Activated CD4-positive, alpha-beta T cell treated with anti-CD3 and anti-CD28 coated beads, Interleukin-2, amount 50 U/mL, for 16 hours (primary cell): ENCODE results near the gene LEFTY2.
"Not testable (repeated sequence)": the region's sequence is repeated elsewhere in the genome, so short reads cannot be mapped to it uniquely, and the experiment has no call there.

ENCODE experiments used
- DNase-seq: peaks from one replicate; pipeline ENCODE4 v3.0.0-alpha.2; 2020

LEFTY2 gene

GRCh38 chr1:225950905-225951497 is 10.0 kb upstream of the LEFTY2 start:
- DNase-seq = no peak

GRCh38 chr1:225949041-225949440 is 8.0 kb upstream of the LEFTY2 start:
- no peak for DNase-seq

GRCh38 chr1:225946803-225947202 is 5.8 kb upstream of the LEFTY2 start:
- no peak for DNase-seq

- no peak for DNase-seq
Measured at GRCh38 chr1:225946082-225946620, 5.1 kb upstream of the LEFTY2 start.

GRCh38 chr1:225945564-225945963 is 4.5 kb upstream of the LEFTY2 start:
- DNase-seq = no peak

- no peak for DNase-seq
Measured at GRCh38 chr1:225944951-225945350, 3.9 kb upstream of the LEFTY2 start.

- DNase-seq = no peak
Measured at GRCh38 chr1:225944387-225944786, 3.4 kb upstream of the LEFTY2 start.

GRCh38 chr1:225943582-225943981 is 2.6 kb upstream of the LEFTY2 start:
- no peak for DNase-seq

- DNase-seq = no peak
Measured at GRCh38 chr1:225942574-225942973, 1.6 kb upstream of the LEFTY2 start.

- DNase-seq = no peak
Measured at GRCh38 chr1:225941942-225942222, 862 bp upstream of the LEFTY2 start.

GRCh38 chr1:225940385-225941151 is 452 bp downstream of the LEFTY2 start:
- no peak for DNase-seq

- DNase-seq = not testable (repeated sequence)
Measured at GRCh38 chr1:225939939-225940310, 1.1 kb downstream of the LEFTY2 start.

GRCh38 chr1:225939097-225939938 is 1.7 kb downstream of the LEFTY2 start:
- not testable (repeated sequence) for DNase-seq

- DNase-seq = no peak
Measured at GRCh38 chr1:225937048-225937968, 3.7 kb downstream of the LEFTY2 start.

- no peak for DNase-seq
Measured at GRCh38 chr1:225936523-225936922, 4.5 kb downstream of the LEFTY2 start.

GRCh38 chr1:225936086-225936485 is 4.9 kb downstream of the LEFTY2 start:
- DNase-seq = not testable (repeated sequence)

GRCh38 chr1:225934711-225935110 is 6.3 kb downstream of the LEFTY2 start:
- DNase-seq = no peak

GRCh38 chr1:225933072-225933471 is 7.9 kb downstream of the LEFTY2 start:
- DNase-seq = no peak

- no peak for DNase-seq
Measured at GRCh38 chr1:225931270-225932136, 9.5 kb downstream of the LEFTY2 start.

GRCh38 chr1:225930566-225930965 is 10.5 kb downstream of the LEFTY2 start:
- no peak for DNase-seq

- not testable (repeated sequence) for DNase-seq
Measured at GRCh38 chr1:225929462-225929861, 11.6 kb downstream of the LEFTY2 start.
